K562 (cell line): ENCODE results near the gene CHDH. TPM values are rescaled to one million over a fixed set of nuclear protein-coding genes. Genes with fewer than 3 reads are reported as not detected.

Experiments used
- ATAC-seq: fragments of 200-7000 bp; cut with Tn5 transposase; 3 replicates; pipeline ENCODE4 v1.9.1; 2020; ENCODE audit warnings: moderate library complexity
- BruUV-seq: library from RNA; stranded (reverse); fragments of 400-500 nt; replicated peaks from 2 replicates; lab custom pipeline; 2021; lab: Mats Ljungman, UMichigan
- CTCF ChIA-PET: fragments of 300-600 bp; formaldehyde crosslinking; extraction: SDS; loops from one replicate; lab custom pipeline; 2021; ENCODE audit warnings: low intra/inter-chr PET ratio; lab: Yijun Ruan, JAX
- POLR2A ChIA-PET: fragments of 300-600, 350-650 bp; sonication (Branson Sonifier 250); formaldehyde crosslinking; extraction: SDS; loops from one replicate; lab custom pipeline; 2021; ENCODE audit warnings: antibody characterized with exemption, inconsistent platforms; lab: Yijun Ruan, JAX
- DNase-seq, 4 experiments: peaks; one replicate each; pipeline versions ENCODE4 v3.0.0 to v3.0.0-alpha.2; 2011 to 2018; ENCODE audit warnings: low spot score in 3 of 4, mixed read lengths in 3 of 4; ENCODE audit errors: extremely low read depth in 1 of 4
- FAIRE-seq: peaks from 2 replicates; lab custom pipeline; 2011; peaks lifted over from hg19 to GRCh38; lab: Jason Lieb, UNC
- H2AFZ ChIP-seq: 2 replicates; pipeline ENCODE4 v1.6.0; 2011; ENCODE audit warnings: low read depth, low read length, control low read depth, inconsistent platforms
- H3K27ac ChIP-seq: fragments of 200-600 bp; 3 replicates; pipeline ENCODE4 v1.8.0; 2011; ENCODE audit warnings: low read depth, mild to moderate bottlenecking, control low read depth, inconsistent platforms, low read length, moderate library complexity, mixed read lengths; ENCODE audit errors: extremely low read depth
- H3K27me3 ChIP-seq, 2 experiments: fragments of 300-600 bp in 1 of 2; 2 replicates in 1 of 2; 3 replicates in 1 of 2; pipeline versions ENCODE4 v1.6.0 to v1.8.0; 2011; ENCODE audit warnings: inconsistent platforms in 2 of 2, low read length in 2 of 2, mild to moderate bottlenecking in 1 of 2, mixed read lengths in 1 of 2, moderate library complexity in 1 of 2; ENCODE audit not compliant: control insufficient read depth in 2 of 2, insufficient read depth in 2 of 2
- H3K36me3 ChIP-seq: fragments of 300-600 bp; 3 replicates; pipeline ENCODE4 v1.8.0; 2011; ENCODE audit warnings: mild to moderate bottlenecking, low read length, inconsistent platforms; ENCODE audit not compliant: control insufficient read depth, insufficient read depth
- H3K4me1 ChIP-seq, 2 experiments: fragments of 200-600 bp in 1 of 2; replicated peaks in 1 of 2; 2 replicates in 1 of 2; 3 replicates in 1 of 2; pipeline versions ENCODE4 v1.5.1 to v1.8.0; 2011; ENCODE audit warnings: inconsistent platforms in 2 of 2, low read length in 2 of 2, mild to moderate bottlenecking in 1 of 2, mixed read lengths in 1 of 2, moderate library complexity in 1 of 2; ENCODE audit not compliant: control insufficient read depth in 2 of 2, insufficient read depth in 2 of 2
- H3K4me2 ChIP-seq: 2 replicates; pipeline ENCODE4 v1.6.1; 2011; ENCODE audit warnings: low read length, control low read depth, inconsistent platforms, mixed read lengths; ENCODE audit not compliant: insufficient read depth
- H3K4me3 ChIP-seq: fragments of 200-600 bp; sonication (generic), shearing (Covaris generic); 2 replicates; pipeline ENCODE4 v1.5.1; 2016; ENCODE audit warnings: control low read depth, inconsistent platforms
- H3K79me2 ChIP-seq: fragments of 200-600 bp; 3 replicates; pipeline ENCODE4 v1.8.0; 2011; ENCODE audit warnings: low read length, inconsistent platforms; ENCODE audit not compliant: control insufficient read depth, insufficient read depth
- H3K9ac ChIP-seq, 2 experiments: 2 replicates each; pipeline versions ENCODE4 v1.6.0 to v1.6.1; 2011; ENCODE audit warnings: low read depth in 2 of 2, low read length in 2 of 2, control low read depth in 1 of 2, inconsistent platforms in 1 of 2, mild to moderate bottlenecking in 1 of 2, mixed read lengths in 1 of 2; ENCODE audit not compliant: insufficient read depth in 1 of 2
- H3K9me1 ChIP-seq: one replicate; pipeline ENCODE4 v1.6.0; 2011; ENCODE audit warnings: inconsistent platforms, mild to moderate bottlenecking, low read length, moderate library complexity; ENCODE audit not compliant: control insufficient read depth, insufficient read depth
- H3K9me3 ChIP-seq: replicated peaks from 2 replicates; pipeline ENCODE4 v1.5.1; 2011; ENCODE audit warnings: low read depth, low read length, inconsistent platforms; ENCODE audit not compliant: control insufficient read depth, insufficient read depth
- H4K20me1 ChIP-seq: replicated peaks from 2 replicates; pipeline ENCODE4 v1.6.1; 2011; ENCODE audit warnings: low read length, inconsistent platforms, mixed read lengths; ENCODE audit not compliant: control insufficient read depth, insufficient read depth
- BDP1 ChIP-seq: IDR thresholded peaks from 3 replicates; pipeline ENCODE4 v1.6.1; 2011; ENCODE audit not compliant: insufficient read length, insufficient read depth
- CBX1 ChIP-seq: sonication (generic); IDR thresholded peaks from 2 replicates; pipeline ENCODE4 v1.6.1; 2016; ENCODE audit warnings: antibody characterized with exemption, low read depth, mild to moderate bottlenecking
- DPF2 ChIP-seq: fragments of 450-650 bp; IDR thresholded peaks from 2 replicates; pipeline ENCODE4 v1.6.1; 2016
- ETV5 ChIP-seq: sonication (generic); formaldehyde crosslinking; IDR thresholded peaks from 2 replicates; pipeline ENCODE4 v1.4.0; 2020; ENCODE audit warnings: low read depth, mild to moderate bottlenecking, missing genetic modification reagents
- GABPB1 ChIP-seq: sonication (generic); formaldehyde crosslinking; IDR thresholded peaks from 2 replicates; pipeline ENCODE4 v1.8.0; 2022; ENCODE audit warnings: mild to moderate bottlenecking, missing genetic modification reagents
- HIVEP1 ChIP-seq: fragments of 250-450 bp; sonication (Bioruptor Pico); IDR thresholded peaks from 2 replicates; pipeline ENCODE4 v1.4.0; 2020; ENCODE audit warnings: mild to moderate bottlenecking
- MCM7 ChIP-seq, 2 experiments: fragments of 450-650 bp; IDR thresholded peaks; 2 replicates each; pipeline ENCODE4 v1.6.1; 2016 to 2018
- MLLT1 ChIP-seq, 2 experiments: fragments of 450-650 bp; IDR thresholded peaks; 2 replicates each; pipeline ENCODE4 v1.6.1; 2016
- NCOA4 ChIP-seq: fragments of 450-650 bp; IDR thresholded peaks from 2 replicates; pipeline ENCODE4 v1.6.1; 2018; ENCODE audit warnings: mild to moderate bottlenecking; ENCODE audit not compliant: partially characterized antibody
- NR2F6 ChIP-seq: fragments of 450-650 bp; formaldehyde crosslinking; IDR thresholded peaks from 2 replicates; pipeline ENCODE4 v1.4.0; 2020; ENCODE audit warnings: mild to moderate bottlenecking
- PML ChIP-seq: IDR thresholded peaks from 2 replicates; pipeline ENCODE4 v1.6.1; 2012; ENCODE audit warnings: low read length, inconsistent platforms
- TCF3 ChIP-seq: sonication (generic); formaldehyde crosslinking; IDR thresholded peaks from 2 replicates; pipeline ENCODE4 v1.4.0; 2020; ENCODE audit warnings: mild to moderate bottlenecking, missing genetic modification reagents
- ZNF280A ChIP-seq: fragments of 450-650 bp; IDR thresholded peaks from 2 replicates; pipeline ENCODE4 v1.6.1; 2018; ENCODE audit warnings: mild to moderate bottlenecking, low read depth; ENCODE audit not compliant: partially characterized antibody
- ZNF449 ChIP-seq: fragments of 250-450 bp; sonication (Bioruptor Pico); IDR thresholded peaks from 2 replicates; pipeline ENCODE4 v1.8.0; 2022; ENCODE audit warnings: moderate library complexity, mild to moderate bottlenecking, inconsistent platforms
- ZNF507 ChIP-seq: conservative IDR thresholded peaks from 2 replicates; pipeline ENCODE4 v1.6.1; 2017; ENCODE audit warnings: missing genetic modification characterization, missing compliant biosample characterization
- ZNF699 ChIP-seq: fragments of 250-450 bp; sonication (Bioruptor Pico); IDR thresholded peaks from 2 replicates; pipeline ENCODE4 v1.8.0; 2021; ENCODE audit warnings: mild to moderate bottlenecking, moderate library complexity; ENCODE audit not compliant: insufficient replicate concordance
- WGBS: fragments of 100-300 bp; shearing (Covaris generic); methylation state at CpG from one replicate; pipeline ENCODE4 v1.1.6; 2016; ENCODE audit warnings: low coverage, mixed read lengths; ENCODE audit not compliant: insufficient coverage; ENCODE audit errors: missing lambda C conversion rate; 5-methylcytosine and 5-hydroxymethylcytosine counted together
- in situ Hi-C: fragments of 300-500 bp; cut with MboI; formaldehyde crosslinking; loops from 4 replicates; pipeline ENCODE4 v1.15.0; 2018; ENCODE audit warnings: inconsistent platforms, mixed read lengths
- intact Hi-C: fragments of 100-400 bp; cut with micrococcal nuclease; formaldehyde crosslinking; loops from 2 replicates; pipeline ENCODE4 v1.14.2; 2022
- polyA plus RNA-seq, 8 experiments: library from polyadenylated mRNA; depleted of rRNA in 4 of 8; stranded (reverse) in 5 of 8; unstranded in 3 of 8; fragments of >200 nt; fragmentation: Nextera tagmentation in 2 of 8; fragmentation: Illumina TruSeq in 1 of 8; extraction: Ambion mirVana in 2 of 8; extraction: Trizol in 1 of 8; gene quantifications; 2 replicates each; pipeline versions ENCODE4 v1.2.1 to v1.2.3, GENCODE V29; 2011 to 2014; ENCODE audit warnings: inconsistent platforms in 1 of 8, missing spikeins in 1 of 8
- total RNA-seq, 7 experiments: library from RNA; depleted of rRNA in 6 of 7; stranded (reverse); fragments of >200 nt in 6 of 7; fragmentation: Illumina TruSeq in 2 of 7; extraction: Trizol in 2 of 7; gene quantifications; 2 replicates each; pipeline versions ENCODE4 v1.2.1 to v1.2.3, GENCODE V29; 2011 to 2021; ENCODE audit warnings: low replicate concordance in 1 of 7
- TF ChIP-seq, protein P1 (sequence below): sonication (generic); formaldehyde crosslinking; IDR thresholded peaks from 2 replicates; pipeline ENCODE4 v1.9.0; 2022; ENCODE audit warnings: mild to moderate bottlenecking, missing genetic modification reagents

The CHDH gene
- total and polyA plus RNA-seq, 9 of the 15 experiments (the other 6 are each of a cell fraction or from before 2014, with no cell fraction given), result 0.06 to 1.9 (median 0.46) TPM

DNA sequence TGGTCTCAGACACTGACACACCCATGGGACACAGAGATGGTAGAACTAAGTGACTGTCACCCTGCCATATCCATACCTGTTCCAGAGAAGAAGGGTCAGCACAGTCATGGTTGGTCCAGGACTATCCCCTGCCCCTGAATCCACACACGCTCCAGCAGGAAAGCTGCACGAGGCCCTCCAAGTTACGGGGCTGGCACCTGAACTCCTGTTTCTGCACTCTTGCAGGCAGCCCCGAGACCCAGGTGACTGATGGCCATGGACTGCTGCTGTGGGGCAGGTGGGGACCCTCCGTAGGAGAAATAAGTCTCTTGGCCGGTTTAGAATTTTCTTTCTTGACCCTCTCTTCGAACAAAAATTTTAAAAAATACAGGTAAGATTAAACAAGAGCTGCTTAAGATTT lies 30.6 kb downstream of the CHDH start:
- DNase-seq (no peak), FAIRE-seq (no peak), ATAC-seq (no peak)
- Histone ChIP-seq H4K20me1 (no peaks in the 10 kb centered on the region; the same call in 1 of the 2 replicates), H3K9me1 (no peaks in the 10 kb centered on the region), H3K4me2 (no peak overlapping the region), H3K27me3 (peaks cover 8 to 62% of the 10 kb centered on the region in 2 experiments; a peak in 3 of 5 replicates), H3K79me2 (no peaks in the 10 kb centered on the region), H3K4me1 (no peaks in the 10 kb centered on the region), H3K27ac (no peak overlapping the region), H3K9me3 (no peaks in the 10 kb centered on the region), H3K36me3 (no peaks in the 10 kb centered on the region), H3K9ac (no peak overlapping the region)
- in situ Hi-C loops (no loop called here), intact Hi-C loops (no loop called here)
- CTCF ChIA-PET, result no interaction called here
- BruUV-seq, result no TSS peak
- 2% methylated on average over 7 of the region's 7 CpGs for WGBS
- TF ChIP-seq GABPB1 (no peak), ZNF507 (tag) (no peak), ETV5 (CRISPR knock-in tag) (no peak), DPF2 (no peak), NCOA4 (no peak), MCM7 (IDR thresholded peaks at IDR 0.05) (no peak), BDP1 (no peak), ZNF699 (CRISPR knock-in tag) (no peak), CBX1 (no peak), ZNF280A (no peak), NR2F6 (no peak), PML (no peak), TCF3 (CRISPR knock-in tag) (no peak), MLLT1 (IDR thresholded peaks at IDR 0.05) (no peak), HIVEP1 (CRISPR knock-in tag) (no peak), ZNF449 (no peak)
- TF ChIP-seq, protein P1, sequence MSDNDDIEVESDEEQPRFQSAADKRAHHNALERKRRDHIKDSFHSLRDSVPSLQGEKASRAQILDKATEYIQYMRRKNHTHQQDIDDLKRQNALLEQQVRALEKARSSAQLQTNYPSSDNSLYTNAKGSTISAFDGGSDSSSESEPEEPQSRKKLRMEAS (CRISPR knock-in tag), result no peak
- TF ChIP-seq, all 486 proteins: peak for 0
- H3K4me3 ChIP-seq, result no peak overlapping the region
- POLR2A ChIA-PET, result no interaction called here
- H2AFZ ChIP-seq, result no peak overlapping the region
